H9 (cell line): ENCODE data around the gene DPEP2. TPM values are rescaled to one million over a fixed set of nuclear protein-coding genes. Genes with fewer than 3 reads are reported as not detected.

Experiments
- DNase-seq: peaks from one replicate; pipeline ENCODE4 v3.0.0-alpha.2; 2017
- H2AFZ ChIP-seq: one replicate; pipeline ENCODE4 v1.6.1; 2013; ENCODE audit warnings: mild to moderate bottlenecking, low read length, control low read depth, moderate library complexity
- H2AK5ac ChIP-seq: 2 replicates; pipeline ENCODE4 v1.6.1; 2013; ENCODE audit warnings: low read length, control low read depth, mixed read lengths; ENCODE audit not compliant: insufficient read length
- H2BK120ac ChIP-seq: one replicate; pipeline ENCODE4 v1.6.1; 2013; ENCODE audit warnings: low read depth, mild to moderate bottlenecking, low read length, control low read depth, inconsistent platforms; ENCODE audit not compliant: poor library complexity, severe bottlenecking
- H2BK12ac ChIP-seq: 2 replicates; pipeline ENCODE4 v1.6.1; 2013; ENCODE audit warnings: low read length, control low read depth, mixed read lengths, low read depth; ENCODE audit not compliant: insufficient read length
- H2BK15ac ChIP-seq: 2 replicates; pipeline ENCODE4 v1.6.1; 2013; ENCODE audit warnings: low read depth, low read length, control low read depth
- H2BK20ac ChIP-seq: one replicate; pipeline ENCODE4 v1.6.1; 2013; ENCODE audit warnings: low read depth, mild to moderate bottlenecking, low read length, control low read depth, inconsistent platforms; ENCODE audit not compliant: poor library complexity, severe bottlenecking
- H2BK5ac ChIP-seq: 2 replicates; pipeline ENCODE4 v1.6.1; 2013; ENCODE audit warnings: low read length, control low read depth, mixed read lengths; ENCODE audit not compliant: insufficient read length
- H3K14ac ChIP-seq: 2 replicates; pipeline ENCODE4 v1.6.1; 2013; ENCODE audit warnings: low read length, control low read depth; ENCODE audit not compliant: insufficient read depth
- H3K18ac ChIP-seq: 2 replicates; pipeline ENCODE4 v1.6.1; 2013; ENCODE audit warnings: low read depth, mild to moderate bottlenecking, mixed read lengths, low read length, control low read depth; ENCODE audit not compliant: insufficient read length
- H3K23ac ChIP-seq: 2 replicates; pipeline ENCODE4 v1.6.1; 2013; ENCODE audit warnings: low read length, control low read depth, mixed read lengths, low read depth; ENCODE audit not compliant: insufficient read length
- H3K23me2 ChIP-seq: 2 replicates; pipeline ENCODE4 v1.6.1; 2013; ENCODE audit warnings: low read depth, mild to moderate bottlenecking, mixed read lengths, low read length, control low read depth; ENCODE audit not compliant: insufficient read length, poor library complexity, severe bottlenecking
- H3K27ac ChIP-seq: 2 replicates; pipeline ENCODE4 v1.5.1; 2013; ENCODE audit warnings: low read length, control low read depth, mixed read lengths, low read depth; ENCODE audit not compliant: insufficient read length
- H3K27me3 ChIP-seq: 2 replicates; pipeline ENCODE4 v1.6.1; 2013; ENCODE audit warnings: low read length, control low read depth, inconsistent platforms; ENCODE audit not compliant: insufficient read depth
- H3K4ac ChIP-seq: 2 replicates; pipeline ENCODE4 v1.6.1; 2013; ENCODE audit warnings: low read depth, mild to moderate bottlenecking, control low read depth, inconsistent platforms, low read length, moderate library complexity
- H3K4me1 ChIP-seq: 2 replicates; pipeline ENCODE4 v1.6.1; 2013; ENCODE audit warnings: low read length, control low read depth, inconsistent platforms; ENCODE audit not compliant: insufficient read depth
- H3K4me2 ChIP-seq: 2 replicates; pipeline ENCODE4 v1.6.1; 2013; ENCODE audit warnings: low read length, control low read depth, mixed read lengths; ENCODE audit not compliant: insufficient read length, insufficient read depth
- H3K56ac ChIP-seq: 2 replicates; pipeline ENCODE4 v1.6.1; 2013; ENCODE audit warnings: low read depth, mild to moderate bottlenecking, mixed read lengths, low read length, control low read depth; ENCODE audit not compliant: insufficient read length
- H3K79me1 ChIP-seq: 2 replicates; pipeline ENCODE4 v1.6.1; 2013; ENCODE audit warnings: low read depth, mild to moderate bottlenecking, moderate library complexity, low read length, control low read depth, inconsistent platforms; ENCODE audit not compliant: insufficient read depth, poor library complexity, severe bottlenecking
- H3K79me2 ChIP-seq: 2 replicates; pipeline ENCODE4 v1.6.1; 2013; ENCODE audit warnings: low read length, control low read depth, inconsistent platforms; ENCODE audit not compliant: insufficient read depth
- H3K9ac ChIP-seq: 2 replicates; pipeline ENCODE4 v1.6.1; 2013; ENCODE audit warnings: low read length, control low read depth, mixed read lengths; ENCODE audit not compliant: insufficient read length; ENCODE audit errors: extremely low read depth
- H3K9me3 ChIP-seq: one replicate; pipeline ENCODE4 v1.6.1; 2013; ENCODE audit warnings: low read depth, low read length, inconsistent platforms; ENCODE audit not compliant: control insufficient read depth
- H3T11ph ChIP-seq: one replicate; pipeline ENCODE4 v1.6.1; 2013; ENCODE audit warnings: mild to moderate bottlenecking, low read length, control low read depth, inconsistent platforms
- H4K20me1 ChIP-seq: one replicate; pipeline ENCODE4 v1.6.1; 2013; ENCODE audit not compliant: control insufficient read depth, insufficient read length, insufficient read depth
- H4K5ac ChIP-seq: 2 replicates; pipeline ENCODE4 v1.6.1; 2013; ENCODE audit warnings: low read depth, mild to moderate bottlenecking, mixed read lengths, low read length, control low read depth; ENCODE audit not compliant: insufficient read length
- H4K8ac ChIP-seq: replicated peaks from 2 replicates; pipeline ENCODE4 v1.6.1; 2013; ENCODE audit warnings: low read length, control low read depth, mixed read lengths, low read depth; ENCODE audit not compliant: insufficient read length
- H4K91ac ChIP-seq: 2 replicates; pipeline ENCODE4 v1.6.1; 2013; ENCODE audit warnings: low read depth, mild to moderate bottlenecking, moderate library complexity, mixed read lengths, low read length, control low read depth; ENCODE audit not compliant: insufficient read length
- H3K27ac Mint-ChIP-seq, 3 experiments: 2 replicates in 2 of 3; 3 replicates in 1 of 3; pipeline ENCODE4 v1.8.0; 2020 to 2021; ENCODE audit warnings: mixed read lengths in 3 of 3, mild to moderate bottlenecking in 1 of 3, moderate library complexity in 1 of 3
- H3K27me3 Mint-ChIP-seq: 2 replicates; pipeline ENCODE4 v1.8.0; 2021; ENCODE audit warnings: low read depth, mild to moderate bottlenecking, moderate library complexity, mixed read lengths
- H3K36me3 Mint-ChIP-seq, 3 experiments: 2 replicates in 2 of 3; 3 replicates in 1 of 3; pipeline ENCODE4 v1.8.0; 2020 to 2021; ENCODE audit warnings: low read depth in 3 of 3, mixed read lengths in 3 of 3; ENCODE audit not compliant: insufficient read depth in 1 of 3
- H3K4me1 Mint-ChIP-seq, 2 experiments: 2 replicates each; pipeline ENCODE4 v1.8.0; 2020; ENCODE audit warnings: mixed read lengths in 2 of 2
- H3K4me3 Mint-ChIP-seq, 2 experiments: 2 replicates in 1 of 2; 3 replicates in 1 of 2; pipeline ENCODE4 v1.8.0; 2020 to 2021; ENCODE audit warnings: mild to moderate bottlenecking in 2 of 2, mixed read lengths in 2 of 2, moderate library complexity in 1 of 2
- H3K9me3 Mint-ChIP-seq, 2 experiments: 2 replicates in 1 of 2; 3 replicates in 1 of 2; pipeline ENCODE4 v1.8.0; 2020; ENCODE audit warnings: mild to moderate bottlenecking in 2 of 2, mixed read lengths in 2 of 2, moderate library complexity in 1 of 2
- WGBS: extraction: QIAGEN DNeasy Blood & Tissue Kit; methylation state at CpG from one replicate; pipeline ENCODE4 v1.1.7; 2013; ENCODE audit warnings: missing lambda C conversion rate, low lambda C conversion rate, mixed read lengths; ENCODE audit not compliant: insufficient read length; ENCODE audit errors: extremely low coverage; 5-methylcytosine and 5-hydroxymethylcytosine counted together
- total RNA-seq: library from RNA; stranded (reverse); gene quantifications from 2 replicates; pipeline ENCODE4 v1.2.1, GENCODE V29; 2021
- TF ChIP-seq, protein P1 (sequence below): fragments of 200-600 bp; sonication (generic); conservative IDR thresholded peaks from 3 replicates; pipeline ENCODE4 v1.8.0; 2021; ENCODE audit warnings: antibody characterized with exemption, mild to moderate bottlenecking

DPEP2 gene
- total RNA-seq, 1 experiment from 2014 or later, result not detected

DNA sequence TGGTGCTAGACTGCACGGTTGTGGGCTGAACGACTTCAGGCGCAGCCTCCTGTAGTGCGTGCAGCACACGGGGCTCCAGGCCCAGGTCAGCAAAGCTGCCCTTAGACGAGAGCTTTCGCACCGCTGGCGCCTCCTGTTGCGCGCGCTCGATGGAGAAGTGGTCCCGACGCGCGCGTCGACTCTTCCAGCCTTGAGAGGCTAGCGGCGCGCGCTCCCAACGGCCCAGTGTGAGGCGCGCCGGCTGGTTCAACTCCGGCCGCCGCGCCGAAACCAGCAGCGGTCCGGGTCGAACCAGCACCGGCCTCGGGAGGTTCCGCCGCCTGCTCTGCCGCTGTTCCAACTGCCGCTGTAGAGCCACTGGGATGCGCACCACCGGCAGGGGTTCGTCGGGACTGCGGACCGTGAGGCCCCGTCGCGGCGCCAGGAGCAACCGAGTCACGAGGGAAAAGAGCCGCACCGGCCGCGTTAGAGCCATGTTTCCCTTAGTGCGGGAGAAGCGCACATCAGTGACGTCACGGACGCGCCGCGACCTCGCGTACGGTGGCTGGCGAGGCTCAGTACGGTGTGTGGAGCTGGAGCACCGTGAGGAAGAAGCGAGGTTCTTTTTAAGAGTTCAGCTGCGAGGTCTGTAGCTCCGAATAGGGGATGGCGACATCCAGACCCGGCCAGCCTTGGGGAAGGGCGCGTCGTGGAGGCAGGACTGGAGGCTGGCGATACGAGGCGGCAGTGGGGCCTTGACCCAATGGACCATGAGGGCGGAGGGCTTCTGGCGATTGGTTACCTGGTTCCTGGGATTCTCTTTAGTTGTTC, 23.6 kb upstream of the DPEP2 start, which contains the start of the genes DDX28 and DUS2:
TSS of gene DDX28 (minus strand) at position 505 of the 810 bp plus-strand sequence. CDS start at position 475, 30 bp downstream.
TSS of gene DUS2 (plus strand) at position 557 of the 810 bp plus-strand sequence. CDS start 14,740 bp downstream, outside the sequence.
- Histone ChIP-seq H3K9me3 (no peaks in the 10 kb centered on the region), H3K79me1 (peaks cover 4% of the 10 kb centered on the region), H2AK5ac (no peak within 1 kb of the TSS), H3K79me2 (peaks cover 8% of the 10 kb centered on the region; the same call in 1 of the 2 replicates), H3K4me1 (peaks cover 4% of the 10 kb centered on the region; the same call in 1 of the 2 replicates), H4K91ac (peak within 1 kb of the TSS; percentile 1), H3K56ac (no peak within 1 kb of the TSS), H3K4ac (peak within 1 kb of the TSS; percentile 38), H4K8ac (no peak within 1 kb of the TSS), H2BK15ac (no peak within 1 kb of the TSS), H2BK20ac (no peak within 1 kb of the TSS), H3K23ac (no peak within 1 kb of the TSS), H3K4me2 (peak within 1 kb of the TSS; percentile 82), H2AFZ (no peak within 1 kb of the TSS), H2BK5ac (no peak within 1 kb of the TSS), H3K18ac (peak within 1 kb of the TSS; percentile 92), H3K27ac (no peak within 1 kb of the TSS), H2BK12ac (no peak within 1 kb of the TSS), H4K20me1 (no peaks in the 10 kb centered on the region), H2BK120ac (no peak within 1 kb of the TSS), H3K9ac (peak within 1 kb of the TSS; percentile 93), H4K5ac (peak within 1 kb of the TSS; percentile 45), H3K14ac (peak within 1 kb of the TSS; percentile 91), H3K23me2 (peaks cover 5% of the 10 kb centered on the region), H3K27me3 (no peaks in the 10 kb centered on the region), H3T11ph (no peak within 1 kb of the TSS)
- TF ChIP-seq, protein P1, sequence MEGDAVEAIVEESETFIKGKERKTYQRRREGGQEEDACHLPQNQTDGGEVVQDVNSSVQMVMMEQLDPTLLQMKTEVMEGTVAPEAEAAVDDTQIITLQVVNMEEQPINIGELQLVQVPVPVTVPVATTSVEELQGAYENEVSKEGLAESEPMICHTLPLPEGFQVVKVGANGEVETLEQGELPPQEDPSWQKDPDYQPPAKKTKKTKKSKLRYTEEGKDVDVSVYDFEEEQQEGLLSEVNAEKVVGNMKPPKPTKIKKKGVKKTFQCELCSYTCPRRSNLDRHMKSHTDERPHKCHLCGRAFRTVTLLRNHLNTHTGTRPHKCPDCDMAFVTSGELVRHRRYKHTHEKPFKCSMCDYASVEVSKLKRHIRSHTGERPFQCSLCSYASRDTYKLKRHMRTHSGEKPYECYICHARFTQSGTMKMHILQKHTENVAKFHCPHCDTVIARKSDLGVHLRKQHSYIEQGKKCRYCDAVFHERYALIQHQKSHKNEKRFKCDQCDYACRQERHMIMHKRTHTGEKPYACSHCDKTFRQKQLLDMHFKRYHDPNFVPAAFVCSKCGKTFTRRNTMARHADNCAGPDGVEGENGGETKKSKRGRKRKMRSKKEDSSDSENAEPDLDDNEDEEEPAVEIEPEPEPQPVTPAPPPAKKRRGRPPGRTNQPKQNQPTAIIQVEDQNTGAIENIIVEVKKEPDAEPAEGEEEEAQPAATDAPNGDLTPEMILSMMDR, result peak; percentile 10; the same call in 1 of the 3 replicates
- Mint-ChIP-seq H3K4me3 (peak within 1 kb of the TSS; percentile 95 to 100), H3K36me3 (peaks cover 9 to 36% (median 30%) of the 10 kb centered on the region in 3 experiments), H3K9me3 (no peaks in the 10 kb centered on the region; a peak in 1 of 5 replicates), H3K27me3 (no peaks in the 10 kb centered on the region; the same call in 1 of the 2 replicates), H3K27ac (peak within 1 kb of the TSS; percentile 98 to 100 (median 99)), H3K4me1 (peaks cover 6 to 17% of the 10 kb centered on the region in 2 experiments)
- no CpG with 5 or more reads among the region's 84 CpGs for WGBS
- DNase-seq, result peak; percentile 90
